HepG2 (cell line): ENCODE results near the gene CCDC183. TPM values are rescaled to one million over a fixed set of nuclear protein-coding genes. Genes with fewer than 3 reads are reported as not detected.

Experiments
- ATAC-seq: fragments of 200-7000 bp; cut with Tn5 transposase; 3 replicates; pipeline ENCODE4 v1.9.1; 2020; ENCODE audit warnings: mild to moderate bottlenecking, moderate library complexity
- BruUV-seq: library from RNA; stranded (reverse); fragments of 400-500 nt; replicated peaks from 2 replicates; lab custom pipeline; 2021; lab: Mats Ljungman, UMichigan
- CTCF ChIA-PET: fragments of 300-600 bp; formaldehyde crosslinking; extraction: SDS; loops from one replicate; lab custom pipeline; 2021; ENCODE audit warnings: low total read pairs, inconsistent platforms, low intra/inter-chr PET ratio; lab: Yijun Ruan, JAX
- POLR2A ChIA-PET: fragments of 350-600 bp; sonication (Branson Sonifier 250); formaldehyde crosslinking; loops from one replicate; lab custom pipeline; 2020; ENCODE audit warnings: antibody characterized with exemption, inconsistent platforms; lab: Yijun Ruan, JAX
- DNase-seq: peaks from one replicate; pipeline ENCODE4 v3.0.0-alpha.2; 2015; ENCODE audit warnings: low spot score
- FAIRE-seq: peaks from 3 replicates; lab custom pipeline; 2011; peaks lifted over from hg19 to GRCh38; lab: Jason Lieb, UNC
- H2AFZ ChIP-seq: one replicate; pipeline ENCODE4 v1.6.1; 2011; ENCODE audit warnings: low read length, inconsistent platforms
- H3K27ac ChIP-seq: fragments of 300-600 bp; 3 replicates; pipeline ENCODE4 v1.8.0; 2011; ENCODE audit warnings: mixed run types, mild to moderate bottlenecking, mixed read lengths, low read length, inconsistent platforms; ENCODE audit not compliant: insufficient read depth; ENCODE audit errors: extremely low read length
- H3K27me3 ChIP-seq, 2 experiments: fragments of 200-600 bp in 1 of 2; 2 replicates in 1 of 2; 3 replicates in 1 of 2; pipeline versions ENCODE4 v1.6.0 to v1.8.0; 2011; ENCODE audit warnings: low read length in 2 of 2, mild to moderate bottlenecking in 2 of 2, moderate library complexity in 2 of 2, inconsistent platforms in 1 of 2; ENCODE audit not compliant: insufficient read depth in 2 of 2, control insufficient read depth in 1 of 2
- H3K36me3 ChIP-seq, 2 experiments: fragments of 200-600 bp in 1 of 2; replicated peaks in 1 of 2; 2 replicates in 1 of 2; 3 replicates in 1 of 2; pipeline versions ENCODE4 v1.5.1 to v1.8.0; 2011; ENCODE audit warnings: low read length in 2 of 2, inconsistent platforms in 1 of 2; ENCODE audit not compliant: insufficient read depth in 2 of 2, control insufficient read depth in 1 of 2
- H3K4me1 ChIP-seq: 2 replicates; pipeline ENCODE4 v1.5.1; 2012; ENCODE audit warnings: low read length, inconsistent platforms; ENCODE audit not compliant: insufficient read depth
- H3K4me2 ChIP-seq: 2 replicates; pipeline ENCODE4 v1.6.0; 2011; ENCODE audit warnings: low read depth, low read length, inconsistent platforms
- H3K4me3 ChIP-seq, 3 experiments: fragments of 200-600 bp in 1 of 3; sonication (generic), shearing (Covaris generic) in 1 of 3; replicated peaks in 1 of 3; 2 replicates each; pipeline ENCODE4 v1.5.1; 2011 to 2016; ENCODE audit warnings: low read length in 3 of 3, inconsistent platforms in 2 of 3, low read depth in 2 of 3, mild to moderate bottlenecking in 2 of 3, control low read depth in 1 of 3, mixed read lengths in 1 of 3; ENCODE audit not compliant: insufficient read depth in 1 of 3
- H3K79me2 ChIP-seq: one replicate; pipeline ENCODE4 v1.6.1; 2011; ENCODE audit warnings: low read length, inconsistent platforms; ENCODE audit not compliant: insufficient read depth
- H3K9ac ChIP-seq: 2 replicates; pipeline ENCODE4 v1.6.0; 2011; ENCODE audit warnings: mild to moderate bottlenecking, low read depth, low read length, inconsistent platforms; ENCODE audit not compliant: insufficient read depth
- H3K9me3 ChIP-seq: 2 replicates; pipeline ENCODE4 v1.5.1; 2012; ENCODE audit warnings: mild to moderate bottlenecking, low read length
- H4K20me1 ChIP-seq: 2 replicates; pipeline ENCODE4 v1.6.0; 2011; ENCODE audit warnings: inconsistent platforms, mild to moderate bottlenecking, low read length, moderate library complexity; ENCODE audit not compliant: insufficient read depth
- ATM ChIP-seq: fragments of 450-650 bp; IDR thresholded peaks from 2 replicates; pipeline ENCODE4 v1.7.1; 2017; ENCODE audit warnings: mild to moderate bottlenecking, borderline replicate concordance
- CEBPZ ChIP-seq: IDR thresholded peaks from 2 replicates; pipeline ENCODE4 v1.6.1; 2012; ENCODE audit warnings: low read length, improper control_type of control experiment
- ETV5 ChIP-seq: IDR thresholded peaks from 2 replicates; pipeline ENCODE4 v1.6.1; 2018; ENCODE audit warnings: missing biosample characterization, missing genetic modification reagents, inconsistent platforms, borderline replicate concordance
- FOXK2 ChIP-seq: fragments of 450-650 bp; IDR thresholded peaks from 2 replicates; pipeline ENCODE4 v1.6.1; 2016
- IRF1 ChIP-seq: sonication (generic); formaldehyde crosslinking; IDR thresholded peaks from 2 replicates; pipeline ENCODE4 v1.4.0; 2020; ENCODE audit warnings: low read depth, mild to moderate bottlenecking, missing genetic modification reagents
- JDP2 ChIP-seq: sonication (generic); formaldehyde crosslinking; IDR thresholded peaks from 2 replicates; pipeline ENCODE4 v1.8.1; 2022; ENCODE audit warnings: missing genetic modification reagents, borderline replicate concordance
- ZNF205 ChIP-seq: IDR thresholded peaks from 2 replicates; pipeline ENCODE4 v1.6.1; 2018; ENCODE audit warnings: missing biosample characterization, missing genetic modification reagents
- ZNF280D ChIP-seq: sonication (generic); formaldehyde crosslinking; IDR thresholded peaks from 2 replicates; pipeline ENCODE4 v1.5.1; 2020; ENCODE audit warnings: mild to moderate bottlenecking, missing genetic modification reagents
- ZNF460 ChIP-seq: sonication (generic); formaldehyde crosslinking; IDR thresholded peaks from 2 replicates; pipeline ENCODE4 v1.5.1; 2020; ENCODE audit warnings: missing genetic modification reagents, mild to moderate bottlenecking, borderline replicate concordance
- ZNF782 ChIP-seq: sonication (generic); formaldehyde crosslinking; IDR thresholded peaks from 2 replicates; pipeline ENCODE4 v1.4.0; 2020; ENCODE audit warnings: missing genetic modification reagents, mild to moderate bottlenecking, borderline replicate concordance
- ZNF83 ChIP-seq: sonication (generic); formaldehyde crosslinking; IDR thresholded peaks from 2 replicates; pipeline ENCODE4 v1.4.0; 2020; ENCODE audit warnings: missing genetic modification reagents, mild to moderate bottlenecking, borderline replicate concordance
- WGBS: methylation state at CpG from one replicate; pipeline ENCODE4 v1.1.6; 2017; ENCODE audit warnings: low lambda C conversion rate; 5-methylcytosine and 5-hydroxymethylcytosine counted together
- in situ Hi-C: cut with HindIII; loops from 2 replicates; pipeline ENCODE4 v1.10.0; 2017; ENCODE audit warnings: low pct_unique_long_range_greater_than_20kb; ENCODE audit not compliant: extremely low pct_ligation_motif_present
- intact Hi-C: fragments of 100-400 bp; cut with micrococcal nuclease; formaldehyde crosslinking; loops from one replicate; pipeline ENCODE4 v1.10.0; 2022; ENCODE audit not compliant: unreplicated experiment
- polyA plus RNA-seq, 8 experiments: library from polyadenylated mRNA; depleted of rRNA in 3 of 8; stranded (reverse) in 7 of 8; unstranded in 1 of 8; fragments of >200 nt; fragmentation: Illumina TruSeq in 4 of 8; extraction: Trizol in 4 of 8; gene quantifications; 2 replicates each; pipeline versions ENCODE4 v1.2.1 to v1.2.3, GENCODE V29; 2011 to 2016; ENCODE audit warnings: low read depth in 4 of 8, missing spikeins in 1 of 8, mixed read lengths in 1 of 8; ENCODE audit not compliant: insufficient read depth in 1 of 8
- total RNA-seq, 5 experiments: library from RNA; depleted of rRNA; stranded (reverse); fragments of >200 nt; fragmentation: Illumina TruSeq; extraction: Trizol; gene quantifications; 2 replicates each; pipeline ENCODE4 v1.2.3, GENCODE V29; 2016; ENCODE audit warnings: low read depth in 1 of 5

The CCDC183 gene
- total and polyA plus RNA-seq, 2 of the 13 experiments (the other 11 are each of a cell fraction or from before 2014, with no cell fraction given) = 5.0 to 66.4 TPM

GRCh38 chr9:136750526-136750925, 45.6 kb upstream of the CCDC183 start:
- H3K27me3 ChIP-seq = peaks cover 18 to 60% of the 10 kb centered on the region in 2 experiments; a peak in 4 of 5 replicates
- H3K36me3 ChIP-seq = no peaks in the 10 kb centered on the region
- no peak overlapping the region for H3K9ac ChIP-seq
- ATAC-seq (no peak), DNase-seq (no peak), FAIRE-seq (no peak)
- no peaks in the 10 kb centered on the region for H3K79me2 ChIP-seq
- H3K4me2 ChIP-seq = no peak overlapping the region
- no peak overlapping the region for H3K27ac ChIP-seq
- no peak overlapping the region for H2AFZ ChIP-seq
- ChIA-PET POLR2A (interaction anchor here (0.9 kb wide), 1 partner anchor 22 kb away, joined by 3 read pairs; no protein-coding TSS in a partner anchor), CTCF (no interaction called here)
- intact Hi-C loops = no loop called here
- WGBS = 30% methylated on average over 2 of the region's 2 CpGs
- BruUV-seq = no TSS peak
- H3K4me1 ChIP-seq = peaks cover 12% of the 10 kb centered on the region; the same call in 1 of the 2 replicates
- no peak overlapping the region for H3K4me3 ChIP-seq
- in situ Hi-C loops = no loop called here
- peaks cover 15% of the 10 kb centered on the region for H3K9me3 ChIP-seq
- TF ChIP-seq ZNF782 (CRISPR knock-in tag) (no peak), ZNF205 (CRISPR knock-in tag) (no peak)
- no peaks in the 10 kb centered on the region for H4K20me1 ChIP-seq

GRCh38 chr9:136751244-136751643, 44.9 kb upstream of the CCDC183 start:
- no peaks in the 10 kb centered on the region for H3K79me2 ChIP-seq
- intact Hi-C loops = no loop called here
- in situ Hi-C loops = no loop called here
- no peaks in the 10 kb centered on the region for H3K36me3 ChIP-seq
- FAIRE-seq (no peak), DNase-seq (no peak), ATAC-seq (no peak)
- H4K20me1 ChIP-seq = no peaks in the 10 kb centered on the region
- H3K4me1 ChIP-seq = peaks cover 12% of the 10 kb centered on the region; the same call in 1 of the 2 replicates
- H3K27ac ChIP-seq = no peak overlapping the region
- H3K4me3 ChIP-seq = no peak overlapping the region
- WGBS = 0% methylated on average over 1 of the region's 1 CpG
- H3K9ac ChIP-seq = no peak overlapping the region
- H3K4me2 ChIP-seq = no peak overlapping the region
- ChIA-PET CTCF (no interaction called here), POLR2A (no interaction called here)
- H3K9me3 ChIP-seq = peaks cover 15% of the 10 kb centered on the region
- BruUV-seq = no TSS peak
- peaks cover 15 to 55% of the 10 kb centered on the region in 2 experiments; a peak in 4 of 5 replicates for H3K27me3 ChIP-seq
- H2AFZ ChIP-seq = no peak overlapping the region
- TF ChIP-seq ETV5 (CRISPR knock-in tag) = no peak
- TF ChIP-seq ZNF460 (CRISPR knock-in tag) = no peak
- TF ChIP-seq JDP2 = no peak
- no peak for TF ChIP-seq FOXK2
- TF ChIP-seq ATM = no peak
- no peak for TF ChIP-seq CEBPZ
- TF ChIP-seq ZNF280D (CRISPR knock-in tag) = no peak
- no peak for TF ChIP-seq ZNF83 (CRISPR knock-in tag)
- no peak for TF ChIP-seq IRF1
